ENCODE data around the gene IGFN1. TPM values are rescaled to one million over a fixed set of nuclear protein-coding genes. Genes with fewer than 3 reads are reported as not detected.

Gene IGFN1
- polyA plus RNA-seq, 4 donors = 0.31 to 0.87 (median 0.52) TPM

GRCh38 chr1:201261771-201262547 is 71.3 kb downstream of the IGFN1 start:
- DNase-seq (ENCODE audit: low read depth in 4 of 4, low spot score in 3 of 4) = no peak

- DNase-seq (ENCODE audit: low read depth in 4 of 4, low spot score in 3 of 4) = no peak
Observed at GRCh38 chr1:201262963-201263608, 72.5 kb downstream of the IGFN1 start.

DNA sequence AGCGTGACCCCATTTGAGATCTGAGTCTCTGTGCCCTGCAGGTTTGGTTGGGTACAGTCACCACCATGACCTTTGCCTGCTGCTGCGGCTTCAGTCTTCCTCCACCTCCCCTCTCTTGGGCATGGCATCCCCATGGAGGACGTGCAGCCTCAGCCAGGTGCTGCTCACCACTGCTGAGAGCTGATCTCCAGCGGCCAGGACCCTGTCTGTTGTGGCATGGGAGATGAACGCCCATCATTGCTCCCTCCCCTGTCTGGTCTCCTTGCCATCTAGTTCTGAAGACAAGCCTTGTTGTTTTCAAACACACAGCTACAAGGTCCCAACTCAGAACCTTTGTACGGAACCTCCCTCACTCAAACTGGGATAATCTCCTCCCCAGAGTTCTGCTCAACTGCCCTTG is 73.4 kb downstream of the IGFN1 start:
- no peak for DNase-seq (ENCODE audit: low read depth in 4 of 4, low spot score in 3 of 4)

GRCh38 chr1:201264554-201264953 is 73.9 kb downstream of the IGFN1 start:
- no peak for DNase-seq (ENCODE audit: low read depth in 4 of 4, low spot score in 3 of 4)

DNA sequence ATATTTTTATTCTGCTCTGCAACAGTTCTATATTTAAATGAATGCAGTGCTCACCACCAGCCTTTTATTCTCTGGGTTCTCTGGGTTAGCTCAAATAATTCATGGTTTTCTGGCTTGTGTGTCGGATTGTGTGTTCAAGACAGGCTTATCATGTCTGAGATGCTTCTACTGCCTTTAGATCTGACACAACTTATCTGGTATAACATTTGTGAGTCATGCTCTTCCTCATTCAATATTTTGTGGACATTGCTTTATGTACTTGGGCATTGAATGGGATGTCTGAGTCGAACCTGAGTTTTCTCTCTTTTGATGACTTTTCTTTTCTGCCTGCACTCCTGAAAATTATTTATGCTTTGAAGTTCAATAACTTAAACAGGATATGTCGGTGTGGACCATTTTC is 75.1 kb downstream of the IGFN1 start:
- DNase-seq (ENCODE audit: low read depth in 4 of 4, low spot score in 3 of 4) = no peak

- no peak for DNase-seq (ENCODE audit: low read depth in 4 of 4, low spot score in 3 of 4)
Observed at GRCh38 chr1:201266276-201266675, 75.7 kb downstream of the IGFN1 start.

GRCh38 chr1:201266774-201267173 is 76.2 kb downstream of the IGFN1 start:
- DNase-seq (ENCODE audit: low read depth in 4 of 4, low spot score in 3 of 4) = no peak

GRCh38 chr1:201267481-201268229 is 77.0 kb downstream of the IGFN1 start:
- no peak for DNase-seq (ENCODE audit: low read depth in 4 of 4, low spot score in 3 of 4)

DNA sequence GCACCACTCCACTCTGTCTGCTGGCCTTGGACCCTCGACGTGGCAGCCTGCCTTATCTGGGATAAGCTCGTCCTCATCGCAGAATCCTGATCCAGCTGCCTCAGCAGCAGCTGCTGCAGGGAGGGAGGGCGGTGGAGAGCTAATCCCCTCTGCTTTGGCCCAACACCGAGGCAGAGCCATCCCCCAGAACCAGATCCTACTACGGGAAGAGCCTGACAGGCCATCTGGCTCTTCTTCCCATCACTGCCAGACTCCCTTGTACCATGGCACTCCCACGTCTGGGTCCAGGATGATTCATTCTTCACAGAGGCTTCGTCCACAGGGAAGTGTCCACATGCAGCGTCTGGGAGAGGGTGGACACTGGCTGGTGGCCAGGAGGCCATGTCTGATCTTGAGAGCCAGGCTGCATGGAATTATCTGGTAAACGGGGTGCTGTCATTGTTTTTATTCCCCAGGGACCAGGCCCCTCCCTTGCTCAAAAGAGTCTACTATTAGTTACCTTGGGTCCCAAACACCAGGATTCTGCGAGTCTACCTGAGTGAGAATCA is 78.1 kb downstream of the IGFN1 start:
- DNase-seq (ENCODE audit: low read depth in 4 of 4, low spot score in 3 of 4) = no peak

- no peak for DNase-seq (ENCODE audit: low read depth in 4 of 4, low spot score in 3 of 4)
Observed at GRCh38 chr1:201269281-201269680, 78.7 kb downstream of the IGFN1 start.

- no peak for DNase-seq (ENCODE audit: low read depth in 4 of 4, low spot score in 3 of 4)
Observed at GRCh38 chr1:201269900-201270410, 79.3 kb downstream of the IGFN1 start.

- DNase-seq (ENCODE audit: low read depth in 4 of 4, low spot score in 3 of 4) = no peak
Observed at GRCh38 chr1:201270616-201271390, 80.2 kb downstream of the IGFN1 start.

- no peak for DNase-seq (ENCODE audit: low read depth in 4 of 4, low spot score in 3 of 4)
Observed at GRCh38 chr1:201272799-201273198, 82.2 kb downstream of the IGFN1 start.

GRCh38 chr1:201274616-201275252 is 84.1 kb downstream of the IGFN1 start:
- DNase-seq (ENCODE audit: low read depth in 4 of 4, low spot score in 3 of 4) = no peak

GRCh38 chr1:201275253-201275666 is 84.6 kb downstream of the IGFN1 start:
- no peak for DNase-seq (ENCODE audit: low read depth in 4 of 4, low spot score in 3 of 4)

DNA sequence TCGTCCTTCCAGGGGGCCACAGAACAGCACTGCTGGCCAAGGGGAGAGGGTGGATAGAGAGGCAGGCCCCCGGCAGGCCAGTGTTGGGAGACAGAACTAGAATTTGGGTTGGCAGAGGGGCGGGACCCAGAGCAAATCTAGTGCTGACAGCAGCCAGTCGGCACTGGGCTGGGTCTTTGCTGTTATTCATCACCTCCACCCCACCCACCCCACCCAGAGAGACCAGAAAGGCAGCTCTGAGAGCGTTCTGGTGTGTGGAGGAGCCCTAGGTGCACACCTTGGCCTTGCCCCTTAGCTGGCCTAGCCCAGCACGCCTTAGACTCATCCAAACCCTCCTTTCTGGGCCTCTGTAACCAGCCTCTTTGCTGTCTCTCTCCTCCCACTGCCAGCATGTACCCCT is 86.3 kb downstream of the IGFN1 start:
- DNase-seq (ENCODE audit: low read depth in 4 of 4, low spot score in 3 of 4) = no peak

DNA sequence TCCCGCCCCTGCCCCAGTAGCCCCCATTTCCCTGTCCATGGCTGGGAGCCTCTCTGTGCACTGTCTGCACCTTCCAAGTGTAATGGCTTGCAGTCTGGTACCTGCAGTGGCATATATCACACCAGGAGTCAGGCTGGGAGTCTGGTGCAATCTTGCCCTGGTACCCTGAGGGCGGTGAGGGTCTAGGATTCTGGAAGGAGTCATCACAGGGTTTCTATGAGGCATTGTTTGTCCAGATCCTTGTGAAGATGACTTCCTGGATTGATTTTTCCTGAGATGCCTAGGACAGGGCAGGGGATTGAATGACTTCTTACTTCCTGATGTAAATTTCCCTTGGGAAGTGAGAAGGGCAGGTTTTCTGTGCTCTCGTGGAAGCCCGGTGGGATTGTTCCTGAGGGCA is 86.8 kb downstream of the IGFN1 start:
- DNase-seq (ENCODE audit: low read depth in 4 of 4, low spot score in 3 of 4) = no peak
